GM19468 (cell line): ENCODE data around the gene FAM241A.
"Not testable (repeated sequence)": the region's sequence is repeated elsewhere in the genome, so short reads cannot be mapped to it uniquely, and the experiment has no call there.

Source experiments
- ATAC-seq: cut with Tn5 transposase; IDR thresholded peaks from one replicate; pipeline ENCODE4 v1.9.1; 2021; ENCODE audit warnings: mild to moderate bottlenecking, moderate library complexity, moderate number of reproducible peaks; ENCODE audit not compliant: unreplicated experiment; ENCODE audit errors: extremely low read depth

FAM241A gene

DNA sequence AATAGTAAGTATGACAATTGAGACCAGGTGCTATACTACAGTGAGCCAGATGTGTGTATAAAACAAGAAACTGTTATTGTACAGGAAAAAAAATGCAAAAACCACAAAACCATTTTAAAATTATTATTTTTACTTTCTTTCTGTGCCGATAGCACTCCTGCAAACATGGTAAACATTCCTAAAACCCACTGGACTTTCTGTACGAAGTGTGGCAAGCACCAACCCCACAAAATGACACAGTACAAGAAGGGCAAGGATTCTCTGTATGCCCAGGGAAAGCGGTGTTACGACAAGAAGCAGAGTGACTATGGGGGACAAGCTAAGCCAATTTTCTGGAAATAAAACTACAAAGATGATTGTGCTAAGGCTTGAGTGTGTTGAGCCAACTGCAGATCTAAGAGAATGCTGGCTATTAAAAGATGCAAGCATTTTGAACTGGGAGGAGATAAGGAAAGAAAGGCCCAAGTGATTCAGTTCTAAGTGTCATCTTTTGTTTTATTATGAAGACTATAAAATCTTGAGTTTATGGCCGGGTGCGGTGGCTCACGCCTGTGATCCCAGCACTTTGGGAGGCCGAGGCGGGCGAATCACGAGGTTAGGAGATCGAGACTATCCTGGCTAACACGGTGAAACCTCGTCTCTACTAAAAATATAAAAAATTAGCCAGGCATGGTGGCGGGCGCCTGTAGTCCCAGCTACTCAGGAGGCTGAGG, 26.0 kb downstream of the FAM241A start:
- ATAC-seq, result not testable (repeated sequence)

DNA sequence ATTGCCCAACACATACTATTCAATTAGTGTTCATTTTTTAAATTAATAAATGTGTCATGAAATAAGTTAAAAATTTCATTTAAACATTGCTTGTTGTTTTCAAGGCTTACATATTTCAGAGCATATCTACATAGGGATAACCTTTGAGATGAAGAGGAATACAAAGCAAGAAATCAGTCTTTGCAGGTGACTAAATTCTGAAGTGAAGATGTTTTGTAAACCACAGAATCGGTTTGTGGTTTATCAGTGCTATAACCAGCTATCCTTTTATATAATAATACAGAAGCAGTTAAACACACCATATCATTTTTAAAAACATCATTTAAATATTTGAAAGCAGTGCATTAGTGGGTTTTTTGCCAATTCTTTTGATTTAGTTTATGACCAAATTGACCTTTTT, 26.9 kb downstream of the FAM241A start:
- no peak for ATAC-seq

DNA sequence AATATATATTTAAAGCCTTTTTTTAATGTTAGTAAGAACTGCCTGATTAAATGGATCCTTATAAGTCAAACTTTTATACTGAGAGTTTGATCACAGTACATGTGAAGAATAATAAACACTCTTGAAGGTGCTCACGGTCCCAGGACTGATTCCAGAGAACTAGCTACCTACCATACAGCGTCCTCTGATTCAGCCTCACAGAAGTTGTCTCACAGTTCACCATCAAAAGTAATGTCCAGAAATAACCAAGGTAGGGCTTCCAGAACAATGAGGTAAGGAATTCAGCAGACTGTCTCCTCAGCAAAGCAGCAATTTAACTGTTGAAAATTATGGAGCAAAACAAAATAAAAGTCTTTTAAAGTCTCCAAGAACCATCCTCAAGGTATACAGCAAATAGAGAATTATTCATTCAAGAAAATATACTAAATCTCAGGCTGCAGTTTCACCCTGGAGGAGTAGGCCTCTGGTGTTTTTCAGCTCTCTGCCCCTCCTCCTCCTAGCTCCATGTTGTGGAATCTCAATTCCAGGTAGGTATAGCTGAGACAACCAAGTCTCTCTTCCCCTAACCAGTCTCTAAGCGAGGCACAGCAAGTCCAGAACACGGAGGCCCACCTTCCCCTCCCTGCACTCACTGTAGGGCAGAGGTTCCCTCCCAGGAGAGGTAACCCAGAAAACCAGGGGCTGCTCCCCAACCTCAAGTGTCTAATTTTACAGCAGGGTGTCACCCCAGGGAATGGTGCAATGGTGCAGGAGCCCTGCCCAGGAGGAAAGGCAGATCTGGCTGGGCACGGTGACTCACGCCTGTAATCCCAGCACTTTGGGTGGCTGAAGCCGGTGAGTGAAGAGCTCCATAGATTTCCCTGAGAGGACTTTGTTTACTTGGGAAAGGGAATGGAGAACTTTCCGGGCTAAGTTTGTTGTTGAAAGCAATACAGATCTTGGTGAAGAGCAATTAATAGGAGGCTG, 28.6 kb downstream of the FAM241A start:
- ATAC-seq, result no peak

DNA sequence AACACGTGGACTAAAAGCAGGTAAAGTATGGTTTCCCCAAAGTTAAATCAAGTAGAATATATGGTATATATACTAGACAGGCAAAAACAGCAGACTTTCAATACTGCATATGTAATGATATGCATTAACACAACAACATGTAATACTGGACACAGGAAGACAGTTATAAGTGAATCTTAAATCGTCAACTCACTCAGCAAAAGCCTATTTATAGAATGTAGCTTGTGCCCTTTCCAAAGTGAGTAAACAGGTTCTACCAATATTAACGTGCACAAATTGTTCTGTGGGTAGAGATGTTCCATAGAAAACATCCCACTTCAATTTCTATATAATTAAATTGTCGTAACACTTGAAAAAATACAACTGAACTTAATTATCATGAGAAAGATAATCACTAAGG, 30.6 kb downstream of the FAM241A start:
- no peak for ATAC-seq

DNA sequence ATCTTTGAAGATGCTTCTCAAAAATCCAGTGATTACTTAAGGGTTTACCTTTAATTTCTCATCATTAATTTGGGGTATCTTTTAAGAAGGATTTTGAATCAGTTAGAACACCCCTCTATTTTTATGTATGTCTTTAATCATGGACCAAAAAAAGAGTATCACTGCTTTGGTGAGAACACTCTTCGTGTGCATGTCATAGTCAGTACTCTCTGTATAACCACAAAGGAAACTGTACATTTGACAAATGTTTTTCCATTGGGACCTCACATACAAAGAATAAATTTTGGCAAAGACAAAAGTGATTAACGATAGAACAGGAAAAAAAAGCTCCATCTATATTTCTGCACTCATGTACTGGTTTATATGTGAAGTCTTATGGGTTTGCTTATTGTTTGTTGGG, 31.3 kb downstream of the FAM241A start:
- no peak for ATAC-seq

DNA sequence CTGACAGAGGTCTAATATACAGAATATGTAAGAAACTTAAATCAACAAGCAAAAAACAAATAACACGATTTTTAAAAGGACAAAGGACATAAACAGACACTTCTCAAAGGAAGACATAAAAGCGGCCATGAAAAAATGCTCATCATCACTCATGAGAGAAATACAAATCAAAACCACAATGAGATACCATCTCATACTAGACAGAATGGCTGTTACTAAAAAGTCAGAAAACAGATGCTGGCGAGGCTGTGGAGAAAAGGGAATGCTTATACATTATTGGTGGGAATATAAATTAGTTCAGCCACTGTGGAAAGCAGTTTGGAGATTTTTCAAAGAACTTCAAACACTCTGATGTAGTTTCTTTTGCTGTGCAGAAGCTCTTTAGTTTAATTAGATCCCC, 33.5 kb downstream of the FAM241A start:
- not testable (repeated sequence) for ATAC-seq

DNA sequence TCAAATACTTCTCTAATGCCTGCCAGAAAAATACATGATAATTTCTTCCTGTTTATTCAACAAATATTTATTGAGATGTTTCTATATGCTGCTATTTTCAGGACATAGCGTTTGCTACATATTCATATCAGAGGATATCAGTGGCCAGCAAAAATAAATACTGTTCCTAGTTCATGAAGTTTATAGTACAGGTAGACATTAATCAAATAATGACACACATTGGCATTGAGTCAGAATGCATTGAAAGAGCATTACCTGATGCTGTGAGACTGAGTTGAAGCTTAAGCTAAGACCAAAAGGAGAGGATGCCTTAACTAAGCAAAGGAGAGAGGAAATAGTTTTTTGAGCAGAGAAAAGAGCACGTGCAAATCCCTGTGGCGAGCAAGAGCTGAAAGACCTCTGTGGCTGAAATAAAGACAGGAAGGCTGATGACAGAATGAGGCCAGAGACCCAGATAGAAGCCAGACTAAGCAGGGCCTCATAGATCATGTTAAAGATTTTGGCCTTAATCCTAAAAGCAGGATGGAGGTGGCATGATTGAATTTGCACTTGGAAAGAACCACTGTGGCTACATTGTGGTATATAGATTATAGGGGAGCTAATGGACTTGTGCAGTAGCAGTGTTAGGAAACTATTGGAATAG, 36.2 kb downstream of the FAM241A start:
- no peak for ATAC-seq

DNA sequence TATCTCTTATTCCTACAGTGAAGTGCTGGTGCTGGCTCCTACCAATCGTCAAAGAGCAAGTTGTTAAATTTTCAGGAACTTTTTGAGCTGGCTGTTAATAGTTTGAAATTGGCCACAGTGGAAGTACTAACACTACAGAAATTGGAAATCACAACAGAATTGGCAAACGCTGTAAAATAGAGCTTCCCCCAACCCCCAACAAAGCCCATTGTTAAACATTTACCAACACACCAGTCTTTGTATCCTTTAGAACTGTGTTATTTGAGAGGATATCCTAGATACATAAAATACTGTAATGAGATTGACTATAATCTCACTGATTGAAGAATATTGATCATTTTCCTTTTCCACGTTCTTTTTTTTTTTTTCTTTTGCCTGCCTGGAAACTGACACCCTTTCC, 37.4 kb downstream of the FAM241A start:
- ATAC-seq, result no peak

DNA sequence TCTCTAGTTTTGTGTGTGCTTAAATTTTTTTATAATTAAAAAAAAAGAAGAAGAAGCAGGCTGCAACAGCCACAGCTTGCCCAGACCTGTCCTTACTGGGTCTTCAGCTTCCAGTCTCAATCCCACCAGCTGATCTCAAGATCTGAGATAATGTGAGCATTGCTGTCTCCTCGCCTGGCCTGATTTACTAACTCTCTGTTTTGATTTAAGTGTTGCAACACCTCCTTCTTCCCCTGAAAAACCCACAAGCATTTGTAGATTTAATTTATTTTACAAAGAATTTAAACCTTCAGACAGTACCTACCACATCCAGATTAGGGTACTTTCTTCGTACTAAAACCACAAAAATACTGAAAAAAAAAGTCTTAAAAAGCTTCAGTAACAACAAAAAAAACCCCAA, 38.0 kb downstream of the FAM241A start:
- no peak for ATAC-seq

DNA sequence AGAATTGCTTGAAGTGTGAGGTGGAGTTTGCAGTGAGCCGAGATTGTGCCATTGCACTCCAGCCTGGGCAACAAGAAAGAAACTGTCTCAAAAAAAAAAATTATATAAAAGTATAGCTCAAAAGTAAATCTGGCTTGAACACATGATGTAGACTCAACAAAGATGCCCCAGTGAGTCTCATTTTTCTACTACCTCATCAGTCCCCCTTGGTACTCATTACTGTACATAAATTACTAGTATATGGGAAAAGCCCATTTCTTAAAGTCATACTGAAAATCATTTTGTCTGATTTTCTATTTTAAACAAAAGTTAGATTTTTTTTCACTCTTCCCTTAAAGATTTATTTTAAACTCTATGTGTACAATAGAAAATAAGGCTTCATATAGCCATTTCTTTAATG, 39.2 kb downstream of the FAM241A start:
- ATAC-seq, result no peak

DNA sequence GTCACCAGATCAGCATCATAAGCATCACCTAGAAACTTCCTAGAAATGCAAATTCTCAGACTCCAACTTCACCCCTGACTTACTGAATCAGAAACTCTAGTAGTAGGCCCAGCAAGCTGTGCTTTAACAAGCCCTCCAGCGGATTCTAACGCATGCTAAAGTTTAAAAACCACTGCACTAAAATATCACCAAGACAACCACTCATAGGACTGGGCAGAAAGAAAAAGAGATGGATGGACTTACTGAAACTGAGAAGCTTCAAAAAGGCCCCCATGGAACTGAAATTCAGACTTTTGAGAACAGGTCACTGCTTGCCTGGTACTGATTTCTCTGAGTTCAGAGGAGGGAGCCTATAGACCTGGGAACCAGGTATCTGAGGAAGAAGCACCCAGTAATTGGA, 40.1 kb downstream of the FAM241A start:
- peak; percentile 37 for ATAC-seq

DNA sequence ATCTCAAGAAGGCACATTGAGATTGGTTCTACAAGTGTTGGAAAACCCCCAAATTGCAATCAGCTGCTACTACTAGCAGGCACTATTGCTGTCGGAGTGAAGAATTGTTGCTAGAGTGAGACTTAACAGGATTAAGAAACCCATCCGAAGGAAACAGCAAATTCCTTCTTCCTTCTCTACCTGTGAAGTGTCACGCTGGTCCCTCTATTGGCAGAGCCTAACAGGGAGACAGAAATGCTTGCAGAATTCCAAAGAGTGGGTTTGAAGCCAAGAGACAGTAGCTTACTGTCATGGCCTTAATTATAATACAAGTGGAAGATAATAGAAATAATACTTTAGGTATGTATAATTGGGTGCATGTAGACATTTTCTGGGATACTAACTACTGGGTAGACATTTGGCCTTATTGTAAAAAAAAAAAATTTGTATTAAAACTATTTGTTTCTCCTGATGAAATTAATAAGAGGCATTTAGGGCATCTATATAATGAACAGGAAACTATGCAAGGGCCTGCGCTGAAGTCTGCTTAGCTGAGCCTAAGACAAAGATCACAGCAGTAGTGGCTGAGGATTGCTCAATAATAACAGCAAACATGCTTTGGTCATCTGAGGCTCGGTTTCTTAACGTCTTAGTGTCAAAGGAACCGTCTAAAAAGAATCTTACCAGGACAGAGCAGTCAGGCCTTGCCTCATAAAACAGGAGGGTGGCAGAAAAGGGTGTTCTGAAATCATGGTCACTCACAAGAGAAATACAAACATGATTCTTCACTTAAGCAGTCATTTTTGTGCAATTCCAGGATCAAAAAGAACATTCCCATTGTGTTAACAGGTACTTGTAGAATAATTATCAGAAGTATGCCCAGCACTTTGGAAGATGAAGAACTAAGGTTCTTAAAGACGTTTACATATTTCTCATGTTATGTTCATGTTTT, 40.8 kb downstream of the FAM241A start:
- no peak for ATAC-seq

DNA sequence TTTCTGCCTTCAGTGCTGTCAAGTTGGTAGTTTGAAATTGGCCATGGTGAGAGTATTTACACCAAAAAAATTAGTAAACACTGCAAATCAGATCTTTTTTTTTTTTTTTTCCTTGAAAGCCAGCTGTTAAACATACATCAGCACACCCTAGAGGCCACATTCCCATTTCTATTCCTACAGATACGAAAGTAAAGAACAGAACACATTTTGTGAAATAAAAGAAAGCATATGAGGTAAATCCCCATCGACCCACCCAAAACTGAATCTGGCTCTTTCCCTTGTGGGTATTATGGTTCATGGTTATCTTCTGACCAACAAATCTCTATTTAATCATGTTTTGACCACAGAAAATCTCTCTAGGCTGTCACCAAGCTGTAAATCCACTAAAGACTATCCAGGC, 44.5 kb downstream of the FAM241A start:
- ATAC-seq, result no peak

DNA sequence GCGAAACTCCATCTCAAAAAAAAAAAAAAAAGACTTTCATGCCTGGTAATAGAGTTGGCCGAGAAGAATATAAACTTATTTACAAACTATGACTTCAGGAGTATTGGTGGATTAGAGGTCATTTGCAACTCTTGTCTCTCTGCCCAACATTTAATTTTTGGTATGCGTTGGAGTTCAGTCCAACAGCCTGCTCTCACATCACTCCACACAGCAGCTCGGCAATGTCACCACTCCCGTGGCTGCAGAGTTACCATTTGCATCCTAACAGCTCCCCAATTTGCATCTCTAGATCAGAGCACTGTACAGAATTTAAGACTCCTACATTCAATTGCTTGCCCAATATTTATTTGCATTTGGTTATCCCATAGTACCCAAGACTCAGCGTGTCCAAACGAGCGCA, 45.4 kb downstream of the FAM241A start:
- ATAC-seq, result no peak

DNA sequence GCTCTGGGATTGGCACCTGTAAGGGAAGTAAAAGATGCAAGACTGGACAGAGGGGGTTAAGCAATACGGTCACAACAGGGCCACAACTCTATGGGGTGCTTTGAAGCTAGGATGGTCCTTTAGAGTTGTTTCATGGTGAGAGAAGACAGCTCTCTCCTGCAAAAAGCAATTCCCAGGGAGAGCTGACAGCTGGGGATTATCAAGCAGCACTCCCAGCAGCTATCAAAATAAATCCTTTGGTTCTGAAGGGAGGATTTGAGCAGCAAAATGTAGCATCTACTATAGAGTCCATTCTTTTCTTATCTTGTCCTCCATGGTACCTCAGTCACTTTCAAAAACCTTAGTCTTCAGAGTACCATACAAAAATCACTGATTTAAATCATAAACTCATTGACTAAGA, 51.2 kb downstream of the FAM241A start:
- no peak for ATAC-seq

DNA sequence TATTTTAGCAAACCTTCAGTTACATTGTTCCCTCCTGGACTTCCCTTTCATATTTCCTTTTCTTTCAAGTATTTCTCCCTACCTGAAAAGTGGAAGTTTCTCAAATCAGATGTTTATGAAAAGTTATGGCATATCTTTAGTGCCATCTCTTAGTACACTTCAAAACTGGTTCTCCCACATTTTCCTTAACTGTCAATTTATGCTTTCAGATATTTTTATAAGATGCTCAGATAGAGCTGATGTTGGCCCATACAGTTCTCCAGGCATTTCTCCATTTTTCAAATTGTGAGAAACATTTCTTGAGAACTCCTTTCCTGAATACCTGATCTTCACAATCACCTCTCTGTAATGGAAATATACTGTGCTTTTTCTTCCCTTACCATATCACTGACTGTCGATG, 53.8 kb downstream of the FAM241A start:
- ATAC-seq, result no peak

DNA sequence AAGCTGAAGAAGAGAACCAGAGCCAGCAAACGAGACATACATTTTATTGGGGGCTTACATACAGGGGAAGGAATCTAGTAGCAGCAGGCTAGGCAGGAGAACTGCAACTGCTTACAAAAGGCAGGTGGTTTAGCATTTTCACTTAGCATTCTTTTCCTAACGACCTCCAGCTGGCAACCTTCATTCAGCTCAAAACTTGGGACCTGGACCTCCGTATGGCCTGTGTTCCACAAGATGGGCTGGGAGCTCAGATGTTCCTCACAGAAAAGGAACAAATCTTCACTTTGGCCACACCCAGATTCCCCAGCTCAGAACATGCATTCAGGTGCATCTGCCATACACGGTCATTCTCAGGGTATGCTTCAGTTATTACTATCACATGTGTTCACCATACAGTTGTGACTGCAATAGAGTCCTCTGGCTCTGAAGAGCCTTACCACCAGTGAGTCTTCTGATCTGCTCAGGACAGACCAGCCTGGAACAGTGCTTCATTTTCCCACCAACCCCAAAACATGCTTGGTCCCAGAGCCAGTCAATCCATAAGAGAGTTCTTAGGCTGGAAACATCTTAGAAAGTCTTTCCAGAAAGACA, 56.8 kb downstream of the FAM241A start:
- no peak for ATAC-seq

DNA sequence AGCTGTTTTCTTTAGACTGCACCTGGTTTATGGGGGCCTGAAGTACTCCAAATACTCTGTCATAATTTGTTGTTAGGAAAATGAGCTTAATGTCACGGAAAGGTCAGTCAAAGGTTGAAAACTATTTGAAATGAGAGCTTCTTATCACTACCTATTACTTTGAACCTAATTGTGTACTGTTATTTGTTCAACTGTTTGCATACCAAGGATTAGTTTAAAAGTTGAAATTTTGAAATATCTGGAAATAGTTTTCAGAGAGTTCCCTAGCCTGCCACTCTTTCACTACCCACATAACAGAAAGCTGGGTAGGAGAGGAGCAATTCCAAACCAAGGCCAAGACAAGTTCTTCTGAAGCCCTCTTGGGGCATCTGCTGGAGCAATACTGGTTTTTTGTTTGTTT, 58.3 kb downstream of the FAM241A start:
- no peak for ATAC-seq

DNA sequence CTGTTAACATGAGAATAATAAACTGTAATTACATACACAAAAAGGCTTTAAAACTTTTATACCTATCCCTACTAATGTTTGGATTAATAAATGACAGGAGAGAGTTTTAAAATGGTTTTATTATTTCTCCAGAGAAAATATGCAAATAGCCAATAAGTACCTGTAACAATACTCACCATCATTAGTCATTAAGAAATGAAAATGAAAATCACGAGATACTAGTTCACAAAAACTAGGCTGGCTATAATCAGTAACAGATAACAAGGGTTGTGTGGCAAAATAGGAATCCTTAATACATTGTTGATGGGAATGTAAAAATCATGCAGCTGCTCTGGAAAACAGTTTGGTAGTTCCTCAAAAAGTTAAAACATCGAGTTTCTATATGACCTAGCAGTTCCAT, 61.2 kb downstream of the FAM241A start:
- no peak for ATAC-seq
